HepG2 (cell line): ENCODE data around the gene ALK. TPM values are rescaled to one million over a fixed set of nuclear protein-coding genes. Genes with fewer than 3 reads are reported as not detected.

Experiments used
- ATAC-seq: fragments of 200-7000 bp; cut with Tn5 transposase; 3 replicates; pipeline ENCODE4 v1.9.1; 2020; ENCODE audit warnings: mild to moderate bottlenecking, moderate library complexity
- BruUV-seq: library from RNA; stranded (reverse); fragments of 400-500 nt; replicated peaks from 2 replicates; lab custom pipeline; 2021; lab: Mats Ljungman, UMichigan
- CTCF ChIA-PET: fragments of 300-600 bp; formaldehyde crosslinking; extraction: SDS; loops from one replicate; lab custom pipeline; 2021; ENCODE audit warnings: low total read pairs, inconsistent platforms, low intra/inter-chr PET ratio; lab: Yijun Ruan, JAX
- POLR2A ChIA-PET: fragments of 350-600 bp; sonication (Branson Sonifier 250); formaldehyde crosslinking; loops from one replicate; lab custom pipeline; 2020; ENCODE audit warnings: antibody characterized with exemption, inconsistent platforms; lab: Yijun Ruan, JAX
- DNase-seq: peaks from one replicate; pipeline ENCODE4 v3.0.0-alpha.2; 2015; ENCODE audit warnings: low spot score
- FAIRE-seq: peaks from 3 replicates; lab custom pipeline; 2011; peaks lifted over from hg19 to GRCh38; lab: Jason Lieb, UNC
- H2AFZ ChIP-seq: one replicate; pipeline ENCODE4 v1.6.1; 2011; ENCODE audit warnings: low read length, inconsistent platforms
- H3K27ac ChIP-seq: fragments of 300-600 bp; 3 replicates; pipeline ENCODE4 v1.8.0; 2011; ENCODE audit warnings: mixed run types, mild to moderate bottlenecking, mixed read lengths, low read length, inconsistent platforms; ENCODE audit not compliant: insufficient read depth; ENCODE audit errors: extremely low read length
- H3K27me3 ChIP-seq, 2 experiments: fragments of 200-600 bp in 1 of 2; 2 replicates in 1 of 2; 3 replicates in 1 of 2; pipeline versions ENCODE4 v1.6.0 to v1.8.0; 2011; ENCODE audit warnings: low read length in 2 of 2, mild to moderate bottlenecking in 2 of 2, moderate library complexity in 2 of 2, inconsistent platforms in 1 of 2; ENCODE audit not compliant: insufficient read depth in 2 of 2, control insufficient read depth in 1 of 2
- H3K36me3 ChIP-seq, 2 experiments: fragments of 200-600 bp in 1 of 2; replicated peaks in 1 of 2; 2 replicates in 1 of 2; 3 replicates in 1 of 2; pipeline versions ENCODE4 v1.5.1 to v1.8.0; 2011; ENCODE audit warnings: low read length in 2 of 2, inconsistent platforms in 1 of 2; ENCODE audit not compliant: insufficient read depth in 2 of 2, control insufficient read depth in 1 of 2
- H3K4me1 ChIP-seq: 2 replicates; pipeline ENCODE4 v1.5.1; 2012; ENCODE audit warnings: low read length, inconsistent platforms; ENCODE audit not compliant: insufficient read depth
- H3K4me2 ChIP-seq: 2 replicates; pipeline ENCODE4 v1.6.0; 2011; ENCODE audit warnings: low read depth, low read length, inconsistent platforms
- H3K4me3 ChIP-seq, 3 experiments: fragments of 200-600 bp in 1 of 3; sonication (generic), shearing (Covaris generic) in 1 of 3; replicated peaks in 1 of 3; 2 replicates each; pipeline ENCODE4 v1.5.1; 2011 to 2016; ENCODE audit warnings: low read length in 3 of 3, inconsistent platforms in 2 of 3, low read depth in 2 of 3, mild to moderate bottlenecking in 2 of 3, control low read depth in 1 of 3, mixed read lengths in 1 of 3; ENCODE audit not compliant: insufficient read depth in 1 of 3
- H3K79me2 ChIP-seq: one replicate; pipeline ENCODE4 v1.6.1; 2011; ENCODE audit warnings: low read length, inconsistent platforms; ENCODE audit not compliant: insufficient read depth
- H3K9ac ChIP-seq: 2 replicates; pipeline ENCODE4 v1.6.0; 2011; ENCODE audit warnings: mild to moderate bottlenecking, low read depth, low read length, inconsistent platforms; ENCODE audit not compliant: insufficient read depth
- H3K9me3 ChIP-seq: 2 replicates; pipeline ENCODE4 v1.5.1; 2012; ENCODE audit warnings: mild to moderate bottlenecking, low read length
- H4K20me1 ChIP-seq: 2 replicates; pipeline ENCODE4 v1.6.0; 2011; ENCODE audit warnings: inconsistent platforms, mild to moderate bottlenecking, low read length, moderate library complexity; ENCODE audit not compliant: insufficient read depth
- AGO1 ChIP-seq: fragments of 200-400 bp; formaldehyde crosslinking; IDR thresholded peaks from 2 replicates; pipeline ENCODE4 v1.6.1; 2017; ENCODE audit warnings: mild to moderate bottlenecking, low read depth, low read length, moderate library complexity; ENCODE audit not compliant: poor library complexity, severe bottlenecking
- JUND ChIP-seq: sonication (generic); formaldehyde crosslinking; IDR thresholded peaks from 2 replicates; pipeline ENCODE4 v1.8.0; 2022; ENCODE audit warnings: mild to moderate bottlenecking, missing genetic modification reagents
- MEIS2 ChIP-seq: sonication (generic); formaldehyde crosslinking; IDR thresholded peaks from 2 replicates; pipeline ENCODE4 v1.9.0; 2021; ENCODE audit warnings: mild to moderate bottlenecking, missing genetic modification reagents
- MYC ChIP-seq: sonication (generic); formaldehyde crosslinking; IDR thresholded peaks from 2 replicates; pipeline ENCODE4 v1.9.0; 2021; ENCODE audit warnings: missing genetic modification reagents, borderline replicate concordance
- ZMAT3 ChIP-seq: sonication (generic); formaldehyde crosslinking; conservative IDR thresholded peaks from 2 replicates; pipeline ENCODE4 v1.7.0; 2021; ENCODE audit warnings: missing genetic modification reagents
- ZNF234 ChIP-seq: sonication (generic); formaldehyde crosslinking; conservative IDR thresholded peaks from 2 replicates; pipeline ENCODE4 v1.5.1; 2020; ENCODE audit warnings: mild to moderate bottlenecking, missing genetic modification reagents
- ZNF432 ChIP-seq: sonication (generic); formaldehyde crosslinking; IDR thresholded peaks from 2 replicates; pipeline ENCODE4 v1.5.0; 2020; ENCODE audit warnings: missing genetic modification reagents, mild to moderate bottlenecking, borderline replicate concordance
- ZSCAN12 ChIP-seq: sonication (generic); formaldehyde crosslinking; IDR thresholded peaks from 2 replicates; pipeline ENCODE4 v1.9.0; 2021; ENCODE audit warnings: mild to moderate bottlenecking, missing genetic modification reagents
- WGBS: methylation state at CpG from one replicate; pipeline ENCODE4 v1.1.6; 2017; ENCODE audit warnings: low lambda C conversion rate; 5-methylcytosine and 5-hydroxymethylcytosine counted together
- in situ Hi-C: cut with HindIII; loops from 2 replicates; pipeline ENCODE4 v1.10.0; 2017; ENCODE audit warnings: low pct_unique_long_range_greater_than_20kb; ENCODE audit not compliant: extremely low pct_ligation_motif_present
- intact Hi-C: fragments of 100-400 bp; cut with micrococcal nuclease; formaldehyde crosslinking; loops from one replicate; pipeline ENCODE4 v1.10.0; 2022; ENCODE audit not compliant: unreplicated experiment
- polyA plus RNA-seq, 8 experiments: library from polyadenylated mRNA; depleted of rRNA in 3 of 8; stranded (reverse) in 7 of 8; unstranded in 1 of 8; fragments of >200 nt; fragmentation: Illumina TruSeq in 4 of 8; extraction: Trizol in 4 of 8; gene quantifications; 2 replicates each; pipeline versions ENCODE4 v1.2.1 to v1.2.3, GENCODE V29; 2011 to 2016; ENCODE audit warnings: low read depth in 4 of 8, missing spikeins in 1 of 8, mixed read lengths in 1 of 8; ENCODE audit not compliant: insufficient read depth in 1 of 8
- total RNA-seq, 5 experiments: library from RNA; depleted of rRNA; stranded (reverse); fragments of >200 nt; fragmentation: Illumina TruSeq; extraction: Trizol; gene quantifications; 2 replicates each; pipeline ENCODE4 v1.2.3, GENCODE V29; 2016; ENCODE audit warnings: low read depth in 1 of 5
- TF ChIP-seq, protein P1 (sequence below): sonication (generic); formaldehyde crosslinking; IDR thresholded peaks from 2 replicates; pipeline ENCODE4 v1.8.0; 2022; ENCODE audit warnings: mild to moderate bottlenecking, missing genetic modification reagents, moderate library complexity
- TF ChIP-seq, protein P2 (sequence below): sonication (generic); formaldehyde crosslinking; IDR thresholded peaks from 2 replicates; pipeline ENCODE4 v1.8.0; 2022; ENCODE audit warnings: missing genetic modification reagents, mild to moderate bottlenecking, borderline replicate concordance
- TF ChIP-seq, protein P3 (sequence below): sonication (generic); formaldehyde crosslinking; IDR thresholded peaks from 2 replicates; pipeline ENCODE4 v1.5.1; 2020; ENCODE audit warnings: missing genetic modification reagents, mild to moderate bottlenecking, borderline replicate concordance

The ALK gene
- total and polyA plus RNA-seq, 2 of the 13 experiments (the other 11 are each of a cell fraction or from before 2014, with no cell fraction given) = not detected

DNA sequence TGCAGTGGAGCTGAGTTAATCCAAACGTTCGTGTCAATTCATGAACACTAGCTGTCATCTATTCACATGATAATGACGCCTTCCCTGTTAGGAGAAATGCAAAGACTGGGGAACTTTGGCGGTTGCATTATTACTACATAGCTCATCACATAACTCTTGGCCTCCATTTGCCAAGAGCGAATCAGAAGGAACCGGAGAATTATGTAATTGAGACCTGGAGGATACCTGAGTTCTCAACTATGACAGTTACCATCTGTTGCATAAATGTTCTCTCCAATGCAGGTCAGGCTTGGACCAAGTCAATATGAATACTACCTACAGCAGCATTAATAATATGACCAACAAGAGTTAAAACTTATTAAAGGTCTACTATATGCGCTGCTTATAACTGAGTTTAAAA lies 531.7 kb downstream of the ALK start:
- no peak overlapping the region for H3K4me3 ChIP-seq
- in situ Hi-C loops (no loop called here), intact Hi-C loops (no loop called here)
- no peak overlapping the region for H3K9ac ChIP-seq
- H3K36me3 ChIP-seq = no peaks in the 10 kb centered on the region
- no peak overlapping the region for H3K4me2 ChIP-seq
- WGBS = 26% methylated on average over 7 of the region's 7 CpGs
- no TSS peak for BruUV-seq
- ChIA-PET POLR2A (no interaction called here), CTCF (no interaction called here)
- DNase-seq (no peak), ATAC-seq (no peak), FAIRE-seq (no peak)
- no peaks in the 10 kb centered on the region for H3K4me1 ChIP-seq
- H4K20me1 ChIP-seq = no peaks in the 10 kb centered on the region
- H3K79me2 ChIP-seq = no peaks in the 10 kb centered on the region
- H3K9me3 ChIP-seq = no peaks in the 10 kb centered on the region
- H3K27ac ChIP-seq = no peak overlapping the region
- TF ChIP-seq ZNF432 (CRISPR knock-in tag) (no peak), MYC (CRISPR knock-in tag) (no peak), AGO1 (no peak), JUND (CRISPR knock-in tag) (no peak), ZSCAN12 (CRISPR knock-in tag) (no peak), MEIS2 (CRISPR knock-in tag) (no peak), ZMAT3 (CRISPR knock-in tag) (no peak), ZNF234 (CRISPR knock-in tag) (no peak)
- TF ChIP-seq, protein P1, sequence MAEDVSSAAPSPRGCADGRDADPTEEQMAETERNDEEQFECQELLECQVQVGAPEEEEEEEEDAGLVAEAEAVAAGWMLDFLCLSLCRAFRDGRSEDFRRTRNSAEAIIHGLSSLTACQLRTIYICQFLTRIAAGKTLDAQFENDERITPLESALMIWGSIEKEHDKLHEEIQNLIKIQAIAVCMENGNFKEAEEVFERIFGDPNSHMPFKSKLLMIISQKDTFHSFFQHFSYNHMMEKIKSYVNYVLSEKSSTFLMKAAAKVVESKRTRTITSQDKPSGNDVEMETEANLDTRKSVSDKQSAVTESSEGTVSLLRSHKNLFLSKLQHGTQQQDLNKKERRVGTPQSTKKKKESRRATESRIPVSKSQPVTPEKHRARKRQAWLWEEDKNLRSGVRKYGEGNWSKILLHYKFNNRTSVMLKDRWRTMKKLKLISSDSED (CRISPR knock-in tag) = no peak
- TF ChIP-seq, protein P2, sequence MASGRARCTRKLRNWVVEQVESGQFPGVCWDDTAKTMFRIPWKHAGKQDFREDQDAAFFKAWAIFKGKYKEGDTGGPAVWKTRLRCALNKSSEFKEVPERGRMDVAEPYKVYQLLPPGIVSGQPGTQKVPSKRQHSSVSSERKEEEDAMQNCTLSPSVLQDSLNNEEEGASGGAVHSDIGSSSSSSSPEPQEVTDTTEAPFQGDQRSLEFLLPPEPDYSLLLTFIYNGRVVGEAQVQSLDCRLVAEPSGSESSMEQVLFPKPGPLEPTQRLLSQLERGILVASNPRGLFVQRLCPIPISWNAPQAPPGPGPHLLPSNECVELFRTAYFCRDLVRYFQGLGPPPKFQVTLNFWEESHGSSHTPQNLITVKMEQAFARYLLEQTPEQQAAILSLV (CRISPR knock-in tag) = no peak
- TF ChIP-seq, protein P3, sequence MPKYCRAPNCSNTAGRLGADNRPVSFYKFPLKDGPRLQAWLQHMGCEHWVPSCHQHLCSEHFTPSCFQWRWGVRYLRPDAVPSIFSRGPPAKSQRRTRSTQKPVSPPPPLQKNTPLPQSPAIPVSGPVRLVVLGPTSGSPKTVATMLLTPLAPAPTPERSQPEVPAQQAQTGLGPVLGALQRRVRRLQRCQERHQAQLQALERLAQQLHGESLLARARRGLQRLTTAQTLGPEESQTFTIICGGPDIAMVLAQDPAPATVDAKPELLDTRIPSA (CRISPR knock-in tag) = no peak
- H2AFZ ChIP-seq = no peak overlapping the region
- peaks cover 1 to 22% of the 10 kb centered on the region in 2 experiments; a peak in 1 of 5 replicates for H3K27me3 ChIP-seq
